Measurements from ENCODE around the gene CT45A9. TPM values are rescaled to one million over a fixed set of nuclear protein-coding genes. Genes with fewer than 3 reads are reported as not detected.

Gene CT45A9
- total RNA-seq, 2 experiments from 2014 or later, result not detected

DNA sequence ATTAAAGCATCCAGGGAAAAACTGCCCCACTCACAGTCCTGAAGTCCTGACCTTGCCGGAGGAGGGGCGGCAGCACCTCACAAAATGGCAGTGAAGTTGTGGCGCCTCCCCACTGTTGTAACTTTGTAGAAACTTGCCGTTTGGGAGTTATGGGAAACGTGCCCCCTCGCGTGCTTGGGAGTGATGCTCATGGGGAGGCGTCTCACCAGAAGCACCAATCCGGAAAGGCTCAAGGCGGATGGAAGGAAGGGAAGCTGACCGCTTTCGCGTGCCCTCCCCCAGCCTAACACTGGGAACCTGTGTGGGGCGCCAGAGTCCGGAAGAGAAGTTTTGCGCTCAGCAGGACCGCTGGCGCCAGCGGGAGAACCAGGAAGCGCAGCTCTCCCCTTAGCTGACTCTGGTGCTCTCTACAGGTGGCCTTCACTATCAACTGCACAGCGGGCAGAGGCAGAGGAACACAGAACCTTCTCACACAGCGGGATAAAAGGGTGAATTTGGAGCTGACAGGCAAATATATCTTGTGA lies 21.7 kb upstream of the CT45A9 start, which contains the start of the genes CT45A10 and SAGE1:
Gene CT45A10 (minus strand): TSS at position 151 of the 524 bp plus-strand sequence. CDS start 8,100 bp downstream, outside the sequence.
Gene SAGE1 (plus strand): TSS at position 423 of the 524 bp plus-strand sequence. CDS start 2,527 bp downstream, outside the sequence.
- intact Hi-C loops (cut with micrococcal nuclease; ENCODE audit: unreplicated experiment), result no loop called here
- TF ChIP-seq, protein P1, sequence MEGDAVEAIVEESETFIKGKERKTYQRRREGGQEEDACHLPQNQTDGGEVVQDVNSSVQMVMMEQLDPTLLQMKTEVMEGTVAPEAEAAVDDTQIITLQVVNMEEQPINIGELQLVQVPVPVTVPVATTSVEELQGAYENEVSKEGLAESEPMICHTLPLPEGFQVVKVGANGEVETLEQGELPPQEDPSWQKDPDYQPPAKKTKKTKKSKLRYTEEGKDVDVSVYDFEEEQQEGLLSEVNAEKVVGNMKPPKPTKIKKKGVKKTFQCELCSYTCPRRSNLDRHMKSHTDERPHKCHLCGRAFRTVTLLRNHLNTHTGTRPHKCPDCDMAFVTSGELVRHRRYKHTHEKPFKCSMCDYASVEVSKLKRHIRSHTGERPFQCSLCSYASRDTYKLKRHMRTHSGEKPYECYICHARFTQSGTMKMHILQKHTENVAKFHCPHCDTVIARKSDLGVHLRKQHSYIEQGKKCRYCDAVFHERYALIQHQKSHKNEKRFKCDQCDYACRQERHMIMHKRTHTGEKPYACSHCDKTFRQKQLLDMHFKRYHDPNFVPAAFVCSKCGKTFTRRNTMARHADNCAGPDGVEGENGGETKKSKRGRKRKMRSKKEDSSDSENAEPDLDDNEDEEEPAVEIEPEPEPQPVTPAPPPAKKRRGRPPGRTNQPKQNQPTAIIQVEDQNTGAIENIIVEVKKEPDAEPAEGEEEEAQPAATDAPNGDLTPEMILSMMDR (conservative IDR thresholded peaks at IDR 0.05; ENCODE audit: low read length), result no peak
- no peak for TF ChIP-seq EZH2phosphoT487 (IDR thresholded peaks at IDR 0.05; ENCODE audit: borderline replicate concordance, low read depth, low read length)
- Histone ChIP-seq H3K36me3 (ENCODE audit: insufficient read depth, low read length) (no peaks in the 10 kb centered on the region), H3K9me2 (ENCODE audit: insufficient read depth, low read length) (no peaks in the 10 kb centered on the region), H3K27ac (ENCODE audit: low read depth, low read length, poor library complexity, severe bottlenecking) (no peak within 1 kb of the TSS), H2AFZ (ENCODE audit: low read length) (no peak within 1 kb of the TSS), H4K20me1 (ENCODE audit: insufficient read depth, low read length) (no peaks in the 10 kb centered on the region), H3K9me3 (ENCODE audit: low read length) (no peaks in the 10 kb centered on the region), H3K79me2 (ENCODE audit: insufficient read depth, low read depth, low read length) (no peaks in the 10 kb centered on the region), H3K4me3 (ENCODE audit: low read depth, low read length, poor library complexity, severe bottlenecking) (no peak within 1 kb of the TSS), H3K4me2 (ENCODE audit: low read length) (no peak within 1 kb of the TSS), H3K4me1 (ENCODE audit: insufficient read depth, low read length, poor library complexity, severe bottlenecking) (no peaks in the 10 kb centered on the region)
- ChIA-PET POLR2A (no interaction called here), CTCF (ENCODE audit: unreplicated experiment) (no interaction called here)
- no peak for DNase-seq (ENCODE audit: low spot score)
- BruUV-seq (replicated peaks), result no TSS peak

DNA sequence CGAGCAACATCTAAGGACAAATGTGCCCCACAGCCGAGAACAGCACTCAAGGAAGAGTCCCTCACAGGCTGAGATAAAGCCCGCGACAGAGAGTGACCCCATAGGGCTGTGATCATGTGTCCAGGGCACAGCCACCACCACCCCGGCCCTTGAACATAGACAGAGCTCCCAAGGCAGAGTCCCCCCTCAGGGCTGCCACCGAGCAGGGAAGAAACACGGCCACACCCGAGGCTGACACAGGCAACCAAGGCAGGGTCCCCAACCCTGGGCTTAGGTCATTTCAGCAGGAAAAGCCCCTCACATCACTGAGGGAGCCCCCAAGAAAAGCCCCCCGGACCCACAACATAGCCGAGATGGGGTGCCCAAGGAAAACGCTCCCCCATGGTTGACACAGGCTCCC lies 21.2 kb upstream of the CT45A9 start:
- CTCF ChIA-PET (ENCODE audit: unreplicated experiment), result no interaction called here
- Histone ChIP-seq H3K27ac (ENCODE audit: low read depth, low read length, poor library complexity, severe bottlenecking) (no peak overlapping the region), H3K79me2 (ENCODE audit: insufficient read depth, low read depth, low read length) (no peaks in the 10 kb centered on the region), H3K9me2 (ENCODE audit: insufficient read depth, low read length) (no peaks in the 10 kb centered on the region), H2AFZ (ENCODE audit: low read length) (no peak overlapping the region), H3K9me3 (ENCODE audit: low read length) (no peaks in the 10 kb centered on the region), H3K4me1 (ENCODE audit: insufficient read depth, low read length, poor library complexity, severe bottlenecking) (no peaks in the 10 kb centered on the region), H4K20me1 (ENCODE audit: insufficient read depth, low read length) (no peaks in the 10 kb centered on the region), H3K4me3 (ENCODE audit: low read depth, low read length, poor library complexity, severe bottlenecking) (no peak overlapping the region), H3K4me2 (ENCODE audit: low read length) (no peak overlapping the region), H3K36me3 (ENCODE audit: insufficient read depth, low read length) (no peaks in the 10 kb centered on the region)
- no peak for DNase-seq (ENCODE audit: low spot score)
- no TSS peak for BruUV-seq (replicated peaks)
- intact Hi-C loops (cut with micrococcal nuclease; ENCODE audit: unreplicated experiment), result no loop called here
- TF ChIP-seq EZH2phosphoT487 (IDR thresholded peaks at IDR 0.05; ENCODE audit: borderline replicate concordance, low read depth, low read length), result no peak
- TF ChIP-seq, protein P1 (conservative IDR thresholded peaks at IDR 0.05; ENCODE audit: low read length), result no peak
- POLR2A ChIA-PET, result no interaction called here

DNA sequence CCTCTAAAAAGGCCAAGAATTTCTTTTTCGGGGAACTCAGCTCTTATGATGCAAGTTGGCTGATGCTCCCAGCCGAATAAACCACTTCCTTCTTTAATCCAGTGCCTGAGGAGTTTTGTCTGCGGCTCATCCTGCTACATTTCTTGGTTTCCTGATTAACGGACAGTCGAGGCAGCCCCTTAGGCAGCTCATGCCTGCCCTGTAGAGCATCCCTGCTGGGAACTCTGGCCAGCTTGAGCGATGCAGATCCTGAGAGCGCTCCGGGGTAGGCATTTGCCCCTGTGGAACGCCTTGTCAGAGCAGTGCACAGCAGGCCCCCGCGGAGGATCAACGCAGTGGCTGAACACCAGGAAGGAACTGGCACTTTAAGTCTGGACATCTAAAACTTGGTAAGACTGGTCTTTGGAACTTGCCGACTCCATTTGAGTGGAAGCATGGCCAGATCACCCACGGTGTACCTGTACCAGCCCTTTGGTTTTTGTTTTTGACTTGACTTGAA lies 18.5 kb upstream of the CT45A9 start:
- CTCF ChIA-PET (ENCODE audit: unreplicated experiment), result no interaction called here
- BruUV-seq (replicated peaks), result no TSS peak
- no peaks in the 10 kb centered on the region for H3K9me3 ChIP-seq (ENCODE audit: low read length)

More for the DNA sequence above, 18.5 kb upstream of the CT45A9 start:
- TF ChIP-seq EZH2phosphoT487 (IDR thresholded peaks at IDR 0.05; ENCODE audit: borderline replicate concordance, low read depth, low read length), result no peak
- TF ChIP-seq, protein P1 (conservative IDR thresholded peaks at IDR 0.05; ENCODE audit: low read length), result no peak
- H2AFZ ChIP-seq (ENCODE audit: low read length), result no peak overlapping the region
- intact Hi-C loops (cut with micrococcal nuclease; ENCODE audit: unreplicated experiment), result no loop called here
- POLR2A ChIA-PET, result no interaction called here
- no peaks in the 10 kb centered on the region for H3K9me2 ChIP-seq (ENCODE audit: insufficient read depth, low read length)
- H3K36me3 ChIP-seq (ENCODE audit: insufficient read depth, low read length), result no peaks in the 10 kb centered on the region
- no peaks in the 10 kb centered on the region for H3K79me2 ChIP-seq (ENCODE audit: insufficient read depth, low read depth, low read length)
- H3K4me1 ChIP-seq (ENCODE audit: insufficient read depth, low read length, poor library complexity, severe bottlenecking), result no peaks in the 10 kb centered on the region
- no peak for DNase-seq (ENCODE audit: low spot score)
- H3K27ac ChIP-seq (ENCODE audit: low read depth, low read length, poor library complexity, severe bottlenecking), result no peak overlapping the region
- H4K20me1 ChIP-seq (ENCODE audit: insufficient read depth, low read length), result no peaks in the 10 kb centered on the region
- no peak overlapping the region for H3K4me3 ChIP-seq (ENCODE audit: low read depth, low read length, poor library complexity, severe bottlenecking)
- no peak overlapping the region for H3K4me2 ChIP-seq (ENCODE audit: low read length)

All from OCI-LY7 (cell line).